Ovary (tissue), 3 donors: ENCODE measurements around the gene MGAT4B.

Experiments used
- CTCF ChIP-seq, 3 donors: fragments of 450-650 bp in 2 of 3; fragments of 200-600 bp in 1 of 3; IDR thresholded peaks; one replicate each; pipeline versions ENCODE4 v1.5.1 to v1.8.0; 2016 to 2022; ENCODE audit warnings: antibody characterized with exemption in 3 of 3, mild to moderate bottlenecking in 1 of 3
- POLR2A ChIP-seq: fragments of 450-650 bp; IDR thresholded peaks from one replicate; pipeline ENCODE4 v1.6.1; 2017; ENCODE audit warnings: antibody characterized with exemption, mild to moderate bottlenecking, moderate library complexity
- donor health status: DM: no; HTN: no; CAD: no.

- TF ChIP-seq CTCF (IDR thresholded peaks at IDR 0.05) = no peak
- TF ChIP-seq POLR2A = no peak
These were observed 9.6 kb downstream of the MGAT4B start for GRCh38 chr5:179796877-179797608.
